Measurements from ENCODE around the gene DMXL1.
"Not testable (repeated sequence)": the region's sequence is repeated elsewhere in the genome, so short reads cannot be mapped to it uniquely, and the experiment has no call there.

Gene DMXL1

DNA sequence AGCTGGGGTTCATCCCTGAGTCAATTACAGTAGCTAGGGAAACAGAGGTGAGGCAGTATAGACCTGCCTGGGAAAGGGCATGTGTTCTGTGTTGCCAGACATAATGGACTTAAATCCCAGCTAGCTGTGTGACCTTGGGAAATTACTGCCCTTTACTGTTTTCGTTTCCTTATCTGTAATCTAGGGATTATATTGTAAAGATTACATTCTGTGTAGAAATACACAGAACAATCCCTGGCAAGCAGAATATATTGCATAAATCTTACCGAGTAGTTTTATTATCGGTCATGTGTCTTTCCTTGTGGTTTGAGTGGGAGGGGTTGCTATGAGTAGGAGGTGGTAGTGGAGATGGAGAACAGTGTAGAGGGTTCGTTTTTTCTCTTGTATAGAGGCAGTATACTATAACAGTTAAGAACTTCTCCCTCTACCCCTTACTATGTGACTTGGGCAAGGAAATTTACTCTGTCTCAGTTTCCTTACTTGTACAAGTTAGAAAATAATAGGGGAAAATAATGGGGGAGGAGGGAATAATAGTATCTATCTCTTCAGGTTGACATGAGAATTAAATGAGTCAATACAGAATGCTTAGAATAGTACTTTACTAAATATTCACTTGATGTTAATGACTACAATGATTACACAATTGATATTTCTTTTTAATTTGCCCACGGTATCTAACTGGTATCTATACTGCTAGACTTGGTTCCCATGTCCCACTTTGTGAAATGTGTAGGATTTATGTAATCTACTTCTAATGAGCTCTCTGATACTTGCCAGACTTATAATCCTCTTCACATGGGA is 7.1 kb upstream of the DMXL1 start:
- DNase-seq, result no peak

- DNase-seq, result no peak
Measured at GRCh38 chr5:119067450-119067849, 3.4 kb upstream of the DMXL1 start.

- no peak for DNase-seq
Measured at GRCh38 chr5:119070578-119070827, 384 bp upstream of the DMXL1 start.

DNA sequence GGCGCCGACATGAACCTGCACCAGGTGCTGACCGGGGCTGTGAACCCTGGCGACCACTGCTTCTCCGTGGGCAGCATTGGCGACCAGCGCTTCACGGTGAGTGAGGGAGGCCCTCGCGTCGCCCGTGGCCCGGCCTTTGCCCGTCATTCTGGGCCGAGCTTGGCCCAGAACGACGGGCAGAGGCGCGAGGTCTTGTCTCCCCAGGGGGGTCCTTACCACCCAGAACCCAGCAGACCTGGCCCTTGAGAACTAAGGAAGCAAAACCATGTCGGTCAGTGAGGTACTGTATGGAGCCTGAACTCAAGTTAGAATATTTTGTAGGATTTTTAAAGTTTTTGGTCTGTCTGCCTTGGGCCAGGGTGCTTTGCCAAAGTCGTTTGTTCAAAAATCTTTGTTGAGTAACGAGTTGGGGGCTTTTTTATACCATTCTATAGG is 691 bp downstream of the DMXL1 start:
- DNase-seq, result no peak

DNA sequence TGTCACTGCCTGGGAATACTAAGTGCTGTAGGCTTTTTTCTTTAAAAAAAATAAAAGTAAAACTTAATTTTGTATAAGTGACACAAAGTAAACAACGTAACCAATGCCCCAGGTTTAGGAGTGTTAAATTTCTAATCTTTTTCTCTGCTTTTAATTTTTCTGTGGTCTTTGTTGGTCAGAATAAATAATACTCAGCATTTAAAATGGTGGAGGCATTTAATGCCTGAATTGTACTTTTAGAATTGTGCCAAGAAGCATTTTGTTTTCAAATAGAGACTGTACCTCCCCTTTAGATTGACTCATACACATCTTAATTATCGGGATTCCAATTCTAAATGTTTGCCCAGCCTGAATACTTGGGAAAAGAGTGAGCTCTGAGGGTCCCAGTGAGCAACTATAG is 1.6 kb downstream of the DMXL1 start:
- no peak for DNase-seq

- DNase-seq, result not testable (repeated sequence)
Measured at GRCh38 chr5:119073746-119074337, 3.0 kb downstream of the DMXL1 start.

- no peak for DNase-seq
Measured at GRCh38 chr5:119074419-119074818, 3.5 kb downstream of the DMXL1 start.

GRCh38 chr5:119075269-119075668 is 4.4 kb downstream of the DMXL1 start:
- not testable (repeated sequence) for DNase-seq

DNA sequence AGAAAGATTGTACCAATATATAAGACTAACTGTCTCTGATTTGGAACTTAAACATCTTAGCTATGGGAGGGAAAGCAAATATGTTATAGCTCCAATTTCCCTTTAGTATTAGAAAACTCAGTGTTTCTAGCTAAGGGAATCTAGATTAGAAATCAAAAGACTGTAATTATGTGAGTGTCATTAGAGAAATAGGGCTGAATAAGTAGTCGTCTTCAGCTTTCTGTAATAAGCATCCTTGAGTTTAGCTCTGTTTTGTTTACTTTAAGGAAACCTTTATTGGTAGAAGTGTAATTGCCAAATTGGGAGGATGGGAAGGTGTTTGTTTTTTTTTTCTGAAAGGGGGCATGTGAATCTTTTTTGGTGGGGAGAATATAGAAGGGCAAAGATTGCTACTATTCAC is 5.2 kb downstream of the DMXL1 start:
- no peak for DNase-seq

- DNase-seq, result no peak
Measured at GRCh38 chr5:119077444-119077843, 6.6 kb downstream of the DMXL1 start.

- DNase-seq, result no peak
Measured at GRCh38 chr5:119078071-119078846, 7.4 kb downstream of the DMXL1 start.

- DNase-seq, result no peak
Measured at GRCh38 chr5:119078861-119079260, 8.0 kb downstream of the DMXL1 start.

- DNase-seq, result no peak
Measured at GRCh38 chr5:119079318-119079921, 8.5 kb downstream of the DMXL1 start.

DNA sequence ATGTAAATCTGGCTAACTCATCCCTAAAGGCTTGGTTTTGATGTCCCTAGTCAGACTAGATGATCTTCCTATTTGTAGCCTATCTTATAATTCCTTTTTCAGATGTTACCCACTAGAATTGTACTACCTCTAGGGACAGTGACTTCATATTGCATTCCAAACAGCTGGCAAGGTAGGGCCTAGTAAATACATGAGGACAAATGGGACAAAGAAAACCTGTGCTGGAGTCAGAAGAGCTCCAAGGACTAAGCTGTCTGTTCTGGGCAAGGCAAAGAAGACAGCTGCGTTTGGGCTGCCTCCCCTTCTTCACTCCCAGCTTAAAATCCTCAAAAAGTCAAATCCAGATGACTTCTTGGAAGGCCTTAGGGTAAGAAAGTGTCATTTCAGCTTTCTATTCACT is 10.0 kb downstream of the DMXL1 start:
- no peak for DNase-seq

- no peak for DNase-seq
Measured at GRCh38 chr5:119082691-119083090, 11.8 kb downstream of the DMXL1 start.

- DNase-seq, result no peak
Measured at GRCh38 chr5:119083679-119084078, 12.8 kb downstream of the DMXL1 start.

DNA sequence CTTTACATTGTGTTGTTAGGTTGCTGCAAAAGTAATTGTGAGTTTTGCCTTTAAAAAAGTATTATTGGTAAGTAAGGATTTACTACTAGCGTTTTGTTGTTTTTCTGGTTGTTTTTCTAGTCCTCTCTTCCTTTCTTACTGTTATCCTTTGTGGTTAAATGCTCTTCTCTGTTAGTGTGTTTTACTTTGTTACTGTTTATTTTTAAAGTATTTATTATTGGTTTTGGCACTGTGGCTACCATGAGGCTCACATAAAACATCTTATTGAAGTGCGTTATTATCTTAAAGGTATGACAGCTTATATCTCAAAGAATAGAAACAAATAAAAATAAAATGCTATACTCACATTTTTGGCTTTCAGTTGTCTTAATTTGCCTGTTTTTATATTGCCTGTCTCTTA is 17.6 kb downstream of the DMXL1 start:
- no peak for DNase-seq

DNA sequence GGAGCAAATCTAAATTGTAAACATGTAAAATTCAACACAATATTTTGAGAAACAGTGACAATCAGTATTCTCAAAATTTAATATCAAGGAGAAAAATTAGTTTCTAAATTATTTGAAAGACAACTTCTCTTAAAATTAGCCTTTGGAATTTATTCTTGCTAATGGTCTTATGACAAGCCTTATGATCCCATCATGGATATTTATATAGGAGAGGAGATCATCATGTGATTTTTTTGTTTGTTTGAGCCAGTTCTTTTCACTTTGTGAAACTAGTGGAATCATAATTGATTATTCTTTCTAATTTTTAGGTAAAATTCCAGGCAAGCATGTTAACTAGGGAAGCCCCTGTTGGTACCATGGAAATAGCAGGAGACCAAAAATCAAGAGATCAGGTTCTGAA is 24.7 kb downstream of the DMXL1 start:
- DNase-seq, result no peak

GRCh38 chr5:119105971-119106370 is 35.1 kb downstream of the DMXL1 start:
- no peak for DNase-seq

GRCh38 chr5:119112151-119112550 is 41.3 kb downstream of the DMXL1 start:
- DNase-seq, result no peak

DNA sequence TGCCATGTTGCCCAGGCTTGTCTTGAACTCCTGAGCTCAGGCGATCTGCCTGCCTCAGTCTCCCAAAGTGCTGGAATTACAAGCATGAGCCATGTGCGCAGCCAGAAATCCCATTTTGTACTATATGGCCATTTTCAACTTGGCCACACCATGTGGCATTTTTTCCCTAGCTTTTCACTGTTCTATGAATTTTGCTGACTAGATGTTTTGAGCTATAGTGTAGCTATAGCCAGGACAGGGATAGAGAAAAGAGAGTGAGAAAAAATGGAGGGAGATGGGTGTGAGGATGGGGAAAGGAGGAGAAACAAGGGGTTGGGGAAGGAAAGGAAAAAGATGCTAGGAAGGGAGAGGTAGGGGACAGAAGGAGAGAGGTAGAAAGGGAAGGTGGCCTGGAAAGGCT is 46.4 kb downstream of the DMXL1 start:
- no peak for DNase-seq

GRCh38 chr5:119118000-119118399 is 47.1 kb downstream of the DMXL1 start:
- no peak for DNase-seq

GRCh38 chr5:119120893-119121292 is 50.0 kb downstream of the DMXL1 start:
- DNase-seq, result no peak

DNA sequence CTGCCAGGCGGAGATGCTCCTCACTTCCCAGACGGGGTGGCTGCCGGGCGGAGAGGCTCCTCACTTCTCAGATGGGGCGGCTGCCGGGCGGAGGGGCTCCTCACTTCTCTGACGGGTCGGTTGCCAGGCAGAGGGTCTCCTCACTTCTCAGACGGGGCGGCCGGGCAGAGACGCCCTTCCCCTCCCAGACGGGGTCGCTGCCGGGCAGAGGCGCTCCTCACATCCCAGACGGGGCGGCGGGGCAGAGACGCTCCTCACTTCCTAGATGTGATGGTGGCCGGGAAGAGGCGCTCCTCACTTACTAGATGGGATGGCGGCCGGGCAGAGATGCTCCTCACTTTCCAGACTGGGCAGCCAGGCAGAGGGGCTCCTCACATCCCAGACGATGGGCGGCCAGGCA is 51.6 kb downstream of the DMXL1 start:
- not testable (repeated sequence) for DNase-seq

All from cortex of kidney (tissue), 1 donor.